Measurements from ENCODE around the gene MAS1L.

MAS1L gene

GRCh38 chr6:29496961-29497360 lies 9.2 kb upstream of the MAS1L start:
- no peaks in the 10 kb centered on the region for H3K79me1 ChIP-seq (ENCODE audit: low read length)
- no peaks in the 10 kb centered on the region for H3K79me2 ChIP-seq (ENCODE audit: control insufficient read depth, insufficient read depth, low read length, poor library complexity)
- H3K4me1 ChIP-seq (ENCODE audit: control insufficient read depth in 1 of 2, insufficient read depth in 2 of 2, low read length in 2 of 2) = no peaks in the 10 kb centered on the region
- DNase-seq = no peak
- H2AK5ac ChIP-seq (ENCODE audit: low read length) = no peak overlapping the region
- H4K8ac ChIP-seq (ENCODE audit: low read depth, low read length) = no peak overlapping the region
- H3K27me3 ChIP-seq (ENCODE audit: insufficient read depth, low read length) = no peaks in the 10 kb centered on the region
- H2BK12ac ChIP-seq (ENCODE audit: low read length) = no peak overlapping the region
- no peak overlapping the region for H3K23ac ChIP-seq (ENCODE audit: low read length)
- H3K27ac ChIP-seq (ENCODE audit: low read depth, low read length) = no peak overlapping the region
- H3K36me3 ChIP-seq (ENCODE audit: control insufficient read depth in 1 of 2, insufficient read depth in 2 of 2, low read length in 2 of 2) = no peaks in the 10 kb centered on the region
- no peak overlapping the region for H3K18ac ChIP-seq (ENCODE audit: low read length)
- no CpG with 5 or more reads among the region's 4 CpGs for WGBS (ENCODE audit: extremely low coverage, insufficient coverage, insufficient read length)
- no peak overlapping the region for H4K91ac ChIP-seq (ENCODE audit: low read depth, low read length)
- no peak overlapping the region for H2BK5ac ChIP-seq (ENCODE audit: low read depth, low read length, poor library complexity)
- H3K4me3 ChIP-seq (ENCODE audit: low read depth, low read length) = no peak overlapping the region
- H3K9me3 ChIP-seq (ENCODE audit: insufficient read depth, low read depth, low read length) = no peaks in the 10 kb centered on the region
- H2BK120ac ChIP-seq (ENCODE audit: insufficient read depth, low read length, poor library complexity) = no peak overlapping the region
- H3K14ac ChIP-seq (ENCODE audit: low read length) = no peak overlapping the region
- H3K4ac ChIP-seq (ENCODE audit: low read depth, low read length) = no peak overlapping the region
- H2AFZ ChIP-seq (ENCODE audit: insufficient read depth, low read length, poor library complexity) = no peak overlapping the region
- no peak overlapping the region for H4K12ac ChIP-seq (ENCODE audit: low read depth, low read length)
- H3K4me2 ChIP-seq (ENCODE audit: low read length) = no peak overlapping the region
- H3K9ac ChIP-seq (ENCODE audit: low read length) = no peak overlapping the region

- H2BK12ac ChIP-seq (ENCODE audit: low read length) = no peak overlapping the region
- H3K4me1 ChIP-seq (ENCODE audit: control insufficient read depth in 1 of 2, insufficient read depth in 2 of 2, low read length in 2 of 2) = no peaks in the 10 kb centered on the region
- no peak overlapping the region for H4K91ac ChIP-seq (ENCODE audit: low read depth, low read length)
- H3K79me1 ChIP-seq (ENCODE audit: low read length) = no peaks in the 10 kb centered on the region
- no peak overlapping the region for H3K14ac ChIP-seq (ENCODE audit: low read length)
- no peak overlapping the region for H4K8ac ChIP-seq (ENCODE audit: low read depth, low read length)
- no peak overlapping the region for H2BK5ac ChIP-seq (ENCODE audit: low read depth, low read length, poor library complexity)
- peaks cover 2% of the 10 kb centered on the region for H3K9me3 ChIP-seq (ENCODE audit: insufficient read depth, low read depth, low read length)
- H2AFZ ChIP-seq (ENCODE audit: insufficient read depth, low read length, poor library complexity) = no peak overlapping the region
- no peaks in the 10 kb centered on the region for H3K27me3 ChIP-seq (ENCODE audit: insufficient read depth, low read length)
- H4K12ac ChIP-seq (ENCODE audit: low read depth, low read length) = no peak overlapping the region
- H3K36me3 ChIP-seq (ENCODE audit: control insufficient read depth in 1 of 2, insufficient read depth in 2 of 2, low read length in 2 of 2) = no peaks in the 10 kb centered on the region
- no peak overlapping the region for H2AK5ac ChIP-seq (ENCODE audit: low read length)
- WGBS (ENCODE audit: extremely low coverage, insufficient coverage, insufficient read length) = no CpG with 5 or more reads among the region's 4 CpGs
- H3K27ac ChIP-seq (ENCODE audit: low read depth, low read length) = no peak overlapping the region
- no peaks in the 10 kb centered on the region for H3K79me2 ChIP-seq (ENCODE audit: control insufficient read depth, insufficient read depth, low read length, poor library complexity)
- DNase-seq = no peak
- H3K18ac ChIP-seq (ENCODE audit: low read length) = no peak overlapping the region
- no peak overlapping the region for H3K9ac ChIP-seq (ENCODE audit: low read length)
- no peak overlapping the region for H3K4me3 ChIP-seq (ENCODE audit: low read depth, low read length)
- no peak overlapping the region for H3K4ac ChIP-seq (ENCODE audit: low read depth, low read length)
- no peak overlapping the region for H3K4me2 ChIP-seq (ENCODE audit: low read length)
- H3K23ac ChIP-seq (ENCODE audit: low read length) = no peak overlapping the region
- no peak overlapping the region for H2BK120ac ChIP-seq (ENCODE audit: insufficient read depth, low read length, poor library complexity)
Observed at GRCh38 chr6:29495571-29495970, 7.8 kb upstream of the MAS1L start.

- Histone ChIP-seq H2AFZ (ENCODE audit: insufficient read depth, low read length, poor library complexity) (no peak overlapping the region), H4K91ac (ENCODE audit: low read depth, low read length) (no peak overlapping the region), H3K27me3 (ENCODE audit: insufficient read depth, low read length) (no peaks in the 10 kb centered on the region), H3K9me3 (ENCODE audit: insufficient read depth, low read depth, low read length) (peaks cover 2% of the 10 kb centered on the region), H4K8ac (ENCODE audit: low read depth, low read length) (no peak overlapping the region), H3K27ac (ENCODE audit: low read depth, low read length) (no peak overlapping the region), H3K4ac (ENCODE audit: low read depth, low read length) (no peak overlapping the region), H3K79me2 (ENCODE audit: control insufficient read depth, insufficient read depth, low read length, poor library complexity) (no peaks in the 10 kb centered on the region), H4K12ac (ENCODE audit: low read depth, low read length) (no peak overlapping the region), H3K9ac (ENCODE audit: low read length) (no peak overlapping the region), H2BK120ac (ENCODE audit: insufficient read depth, low read length, poor library complexity) (no peak overlapping the region), H3K4me2 (ENCODE audit: low read length) (no peak overlapping the region), H3K4me1 (ENCODE audit: control insufficient read depth in 1 of 2, insufficient read depth in 2 of 2, low read length in 2 of 2) (no peaks in the 10 kb centered on the region), H2AK5ac (ENCODE audit: low read length) (no peak overlapping the region), H2BK5ac (ENCODE audit: low read depth, low read length, poor library complexity) (no peak overlapping the region), H3K4me3 (ENCODE audit: low read depth, low read length) (no peak overlapping the region), H3K79me1 (ENCODE audit: low read length) (no peaks in the 10 kb centered on the region), H2BK12ac (ENCODE audit: low read length) (no peak overlapping the region), H3K14ac (ENCODE audit: low read length) (no peak overlapping the region), H3K36me3 (ENCODE audit: control insufficient read depth in 1 of 2, insufficient read depth in 2 of 2, low read length in 2 of 2) (no peaks in the 10 kb centered on the region), H3K23ac (ENCODE audit: low read length) (no peak overlapping the region), H3K18ac (ENCODE audit: low read length) (no peak overlapping the region)
- no CpG with 5 or more reads among the region's 2 CpGs for WGBS (ENCODE audit: extremely low coverage, insufficient coverage, insufficient read length)
- DNase-seq = no peak
Observed at GRCh38 chr6:29494131-29494530, 6.4 kb upstream of the MAS1L start.

GRCh38 chr6:29493261-29493660 lies 5.5 kb upstream of the MAS1L start:
- Histone ChIP-seq H3K4me1 (ENCODE audit: control insufficient read depth in 1 of 2, insufficient read depth in 2 of 2, low read length in 2 of 2) (no peaks in the 10 kb centered on the region), H3K79me1 (ENCODE audit: low read length) (no peaks in the 10 kb centered on the region), H3K4me3 (ENCODE audit: low read depth, low read length) (no peak overlapping the region), H4K91ac (ENCODE audit: low read depth, low read length) (no peak overlapping the region), H3K9me3 (ENCODE audit: insufficient read depth, low read depth, low read length) (peaks cover 2% of the 10 kb centered on the region), H3K4ac (ENCODE audit: low read depth, low read length) (no peak overlapping the region), H3K9ac (ENCODE audit: low read length) (no peak overlapping the region), H2BK5ac (ENCODE audit: low read depth, low read length, poor library complexity) (no peak overlapping the region), H3K79me2 (ENCODE audit: control insufficient read depth, insufficient read depth, low read length, poor library complexity) (no peaks in the 10 kb centered on the region), H3K14ac (ENCODE audit: low read length) (no peak overlapping the region), H2BK12ac (ENCODE audit: low read length) (no peak overlapping the region), H3K4me2 (ENCODE audit: low read length) (no peak overlapping the region), H2AFZ (ENCODE audit: insufficient read depth, low read length, poor library complexity) (no peak overlapping the region), H4K12ac (ENCODE audit: low read depth, low read length) (no peak overlapping the region), H3K27ac (ENCODE audit: low read depth, low read length) (no peak overlapping the region), H3K36me3 (ENCODE audit: control insufficient read depth in 1 of 2, insufficient read depth in 2 of 2, low read length in 2 of 2) (no peaks in the 10 kb centered on the region), H3K18ac (ENCODE audit: low read length) (no peak overlapping the region), H2BK120ac (ENCODE audit: insufficient read depth, low read length, poor library complexity) (no peak overlapping the region), H3K27me3 (ENCODE audit: insufficient read depth, low read length) (no peaks in the 10 kb centered on the region), H3K23ac (ENCODE audit: low read length) (no peak overlapping the region), H4K8ac (ENCODE audit: low read depth, low read length) (no peak overlapping the region), H2AK5ac (ENCODE audit: low read length) (no peak overlapping the region)
- DNase-seq = no peak
- no CpG with 5 or more reads among the region's 2 CpGs for WGBS (ENCODE audit: extremely low coverage, insufficient coverage, insufficient read length)

Measured in trophoblast cell (in vitro differentiated cells and primary cell).